AML-193 (cell line): ENCODE measurements around the gene CELSR1.
A peak's percentile ranks its signal among the peaks of the same experiment; 100 is the strongest.

Source experiments
- DNase-seq, 2 experiments: peaks; one replicate each; lab custom pipeline; 2025; lab: John Stamatoyannopoulos, UW

Gene CELSR1

DNA sequence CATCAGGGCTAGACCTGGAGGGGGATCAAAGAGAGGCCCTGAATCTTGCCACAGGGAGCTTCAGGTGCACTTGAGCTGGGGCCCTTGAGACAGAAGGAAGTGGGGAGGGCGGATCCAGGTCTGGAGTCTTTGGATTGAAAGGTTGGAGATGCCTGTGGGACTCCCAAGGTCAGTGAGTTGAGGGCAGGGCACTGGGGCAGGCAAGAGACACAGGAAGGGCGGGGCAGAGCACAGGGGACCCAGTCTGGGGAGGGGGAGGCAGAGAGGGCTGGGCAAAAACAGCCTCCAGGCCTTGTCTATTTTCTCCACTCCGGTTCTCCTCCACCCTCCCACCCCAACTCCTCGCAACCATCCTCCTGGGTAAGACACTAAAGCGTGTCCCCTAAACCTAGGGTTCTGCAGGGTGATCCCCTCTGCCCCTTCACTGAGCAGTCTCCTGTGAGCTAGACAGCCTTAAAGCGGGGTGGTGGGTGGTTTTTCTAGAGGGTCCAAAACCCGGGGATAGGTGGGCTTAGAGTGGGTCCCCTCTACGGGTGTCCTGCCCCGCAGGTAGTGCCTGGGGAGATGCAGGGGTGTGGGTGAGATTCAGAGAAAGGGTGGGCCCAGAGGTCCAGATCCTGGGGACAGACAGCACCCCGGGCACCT, 38.6 kb upstream of the CELSR1 start:
- no peak for DNase-seq

DNA sequence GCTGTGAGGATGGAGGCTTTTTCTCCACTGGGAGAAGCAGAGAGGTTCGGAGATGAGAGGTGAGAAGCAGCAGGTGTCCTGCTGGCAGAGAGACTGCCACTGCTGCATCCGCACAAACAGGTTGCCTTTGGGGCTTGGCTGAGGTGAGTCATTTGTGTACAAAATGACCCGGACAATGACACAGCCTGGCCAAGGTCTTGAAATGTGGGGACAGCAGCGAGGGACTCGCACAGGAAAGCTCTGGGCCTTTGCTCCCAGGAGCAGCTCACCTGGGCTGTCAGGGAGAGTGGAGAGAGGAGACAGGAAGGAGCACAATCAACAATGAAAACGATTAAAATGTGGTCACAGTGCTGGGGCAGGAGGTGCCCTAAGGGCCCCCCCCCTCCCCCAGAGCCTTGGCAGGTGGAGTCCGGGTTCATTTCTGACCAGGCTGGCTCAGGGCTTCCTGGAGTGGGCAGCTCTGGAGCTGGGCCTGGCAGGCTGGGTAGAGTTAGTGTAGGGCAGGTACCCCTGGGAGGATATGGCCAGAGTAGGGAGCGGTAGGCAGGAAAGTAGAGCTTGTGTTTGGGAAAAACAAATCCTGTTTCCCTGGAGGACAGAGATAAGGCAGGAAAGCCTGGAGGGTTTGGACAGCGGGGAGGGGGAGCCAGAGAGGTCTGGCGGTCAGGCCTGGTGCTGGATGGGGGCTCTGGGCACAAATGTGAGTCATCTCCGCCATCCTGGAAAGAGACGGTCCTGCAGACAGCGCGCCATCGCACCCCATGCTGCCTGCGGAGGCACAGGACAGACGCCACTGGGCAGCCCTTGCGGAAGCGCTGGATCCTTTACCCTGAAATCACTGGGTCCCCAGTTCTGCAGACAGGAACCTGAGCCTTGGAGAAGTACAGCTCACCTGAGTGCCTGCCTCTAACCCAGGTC, 37.8 kb upstream of the CELSR1 start:
- DNase-seq: no peak

DNA sequence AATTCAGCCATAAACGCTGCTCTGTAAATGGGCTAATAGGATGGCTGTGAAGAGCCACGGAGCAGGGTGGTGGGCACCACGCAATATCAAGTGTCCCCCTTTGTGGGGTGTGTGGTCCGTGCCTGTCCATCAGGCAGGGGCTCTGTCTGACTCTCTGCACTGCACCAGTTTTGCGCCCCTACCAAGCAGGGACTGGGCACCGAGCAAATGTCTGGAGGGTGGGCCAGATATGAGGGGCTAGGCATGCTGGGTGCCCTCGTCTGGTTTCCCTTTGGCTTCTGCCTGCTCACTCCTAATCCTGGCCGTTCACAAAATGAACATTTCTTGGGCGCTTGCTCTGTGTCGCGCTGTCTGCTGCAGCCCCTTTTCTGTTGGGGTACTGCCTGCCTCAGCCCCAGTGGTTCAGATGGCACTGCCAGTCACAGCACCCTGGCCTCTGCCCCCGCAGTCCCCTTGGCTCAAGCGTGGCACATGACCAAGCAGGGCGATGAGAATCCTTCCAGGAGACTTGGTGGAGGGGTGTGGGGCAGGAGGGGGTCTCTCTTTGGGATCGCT, 37.1 kb upstream of the CELSR1 start:
- DNase-seq: no peak

DNA sequence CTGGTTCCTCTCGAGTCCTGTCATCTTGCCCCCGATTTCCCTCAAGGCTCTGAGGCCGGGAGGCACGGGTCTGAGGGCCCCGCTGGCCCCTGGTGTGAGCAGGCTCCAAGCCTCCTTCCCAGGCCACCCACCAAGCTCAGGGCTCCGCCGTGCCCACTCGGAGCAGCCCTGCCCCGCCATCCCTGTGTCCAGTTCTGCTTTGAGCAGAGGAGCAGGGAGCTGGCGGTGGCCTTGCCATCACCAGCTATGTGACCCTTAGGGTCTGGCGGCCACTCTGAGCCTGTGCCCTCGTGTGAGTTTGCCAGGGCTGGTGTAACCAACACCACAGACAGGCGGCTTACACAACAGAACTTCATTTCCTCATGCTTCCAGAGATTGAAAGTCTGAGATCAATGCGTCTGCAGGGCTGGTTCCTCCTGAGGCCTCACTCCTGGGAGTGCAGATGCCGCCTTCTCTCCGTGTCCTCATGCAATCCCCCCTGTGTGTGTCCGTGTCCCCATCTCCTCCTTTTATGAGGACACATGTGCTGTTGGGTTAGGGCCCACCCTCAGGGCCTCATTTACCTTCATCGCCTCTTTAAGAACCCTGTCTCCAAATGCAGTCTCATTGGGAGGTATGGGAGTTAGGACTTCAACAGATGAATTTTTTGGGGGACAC, 36.5 kb upstream of the CELSR1 start:
- DNase-seq: peak; percentile 35 to 57

DNA sequence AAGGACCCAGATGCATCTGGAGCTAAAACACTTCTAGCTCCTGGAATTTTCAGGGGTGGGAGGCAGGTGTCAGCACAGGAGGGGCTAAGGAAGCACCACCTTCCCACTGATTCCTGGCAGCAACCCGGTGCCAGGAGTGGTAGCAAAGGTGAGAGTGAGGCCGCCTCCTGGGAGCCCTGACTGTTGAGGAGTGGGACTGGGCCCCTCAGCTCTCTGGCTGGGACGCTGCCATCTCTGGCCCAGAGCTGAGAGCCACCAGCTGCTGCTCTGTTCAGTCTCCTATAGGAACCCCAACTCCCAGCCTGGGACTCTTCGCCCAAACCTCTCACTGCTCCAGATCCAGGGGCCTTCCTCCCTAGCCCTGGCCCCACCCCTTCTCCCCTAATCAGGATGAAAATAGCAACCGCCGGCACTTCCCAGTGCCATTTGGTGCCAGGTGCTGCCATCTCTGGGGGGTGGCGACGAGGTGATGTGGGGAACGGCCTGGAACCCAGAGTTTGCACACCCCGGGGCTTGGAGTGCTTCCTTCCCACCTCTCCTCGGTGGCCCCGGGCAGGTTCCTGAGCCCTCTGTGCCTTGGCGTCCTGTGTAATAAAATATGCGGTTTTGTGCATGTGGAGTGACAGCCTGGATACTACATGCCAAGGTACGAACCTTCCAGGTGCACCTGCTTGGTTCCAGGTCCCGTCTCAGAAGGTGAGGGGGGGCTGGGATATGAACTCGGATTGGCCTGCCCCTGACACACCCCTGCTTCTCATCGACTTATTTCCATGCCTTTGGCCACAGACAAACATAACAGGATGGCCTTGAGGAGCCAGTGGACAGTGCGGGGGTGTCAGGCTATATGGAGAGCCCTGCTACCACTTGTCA, 35.7 kb upstream of the CELSR1 start:
- DNase-seq: no peak

DNA sequence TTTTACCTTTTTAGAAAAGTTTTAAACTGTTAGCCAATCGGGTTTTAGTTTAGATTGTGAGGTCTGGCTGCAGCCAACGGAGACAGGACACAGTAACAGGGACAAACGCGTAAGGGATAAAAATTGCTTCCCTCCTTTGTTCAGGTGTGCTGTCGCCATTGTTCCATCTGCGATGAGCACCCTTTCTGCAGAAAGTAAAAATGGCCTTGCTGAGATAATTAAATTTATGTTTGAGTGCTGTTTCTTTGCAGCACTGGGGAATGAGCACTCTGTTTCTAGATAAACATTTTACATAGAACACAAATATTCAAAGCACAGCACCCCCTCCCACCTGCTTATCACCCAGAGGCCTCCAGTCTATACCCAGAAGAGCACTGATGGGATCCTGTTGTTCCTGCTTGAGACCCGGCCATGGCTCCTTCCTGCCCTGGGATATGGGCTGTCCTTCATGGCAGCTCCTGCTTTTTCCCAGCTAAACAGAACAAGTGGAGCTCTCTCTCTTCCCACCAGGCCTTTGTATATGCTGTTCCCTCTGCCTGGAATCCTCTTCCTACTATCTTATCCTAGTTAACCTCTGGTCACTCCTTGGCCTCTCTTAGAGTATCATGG, 34.3 kb upstream of the CELSR1 start:
- no peak for DNase-seq

DNA sequence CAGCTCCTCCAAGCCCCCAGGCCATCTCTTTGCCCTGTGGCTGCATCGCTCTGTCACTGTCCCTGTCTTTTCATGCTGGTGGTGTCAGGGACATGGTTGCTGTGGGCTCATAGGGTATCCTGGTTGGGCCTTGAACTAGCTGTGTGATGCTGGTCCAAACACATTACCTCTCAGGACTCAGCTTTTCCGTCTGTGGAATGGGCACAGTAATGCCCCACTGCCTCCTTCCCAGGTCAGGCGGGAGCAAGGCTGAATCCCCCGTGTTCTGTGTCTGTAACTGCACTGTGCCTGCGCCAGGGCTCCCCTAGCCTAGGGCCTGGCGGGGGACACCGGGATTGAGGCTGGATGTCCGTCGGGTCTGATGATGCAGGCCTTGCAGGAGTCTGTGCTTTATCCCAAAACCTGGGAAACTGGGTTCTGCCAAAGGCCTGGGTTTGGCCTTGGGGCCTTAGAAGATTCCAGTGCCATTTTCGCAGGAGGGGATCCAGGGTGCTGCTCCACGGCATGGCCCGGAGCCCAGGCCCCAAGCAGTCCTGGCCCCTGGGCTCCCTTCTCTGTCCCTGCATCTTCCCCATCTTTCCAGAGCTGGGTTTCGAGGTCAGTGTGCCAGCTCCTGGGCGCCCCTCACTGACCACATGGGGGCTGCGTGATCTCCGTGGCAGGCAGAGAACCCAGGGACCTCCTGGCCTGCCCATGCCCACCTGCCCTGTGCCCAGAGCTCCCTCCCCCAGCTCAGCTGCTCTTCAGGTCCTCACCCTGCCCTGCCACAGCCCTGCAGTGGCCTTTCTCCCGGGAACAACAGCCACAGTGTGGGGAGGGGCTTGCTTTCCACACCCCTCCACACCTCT, 32.7 kb upstream of the CELSR1 start:
- no peak for DNase-seq

DNA sequence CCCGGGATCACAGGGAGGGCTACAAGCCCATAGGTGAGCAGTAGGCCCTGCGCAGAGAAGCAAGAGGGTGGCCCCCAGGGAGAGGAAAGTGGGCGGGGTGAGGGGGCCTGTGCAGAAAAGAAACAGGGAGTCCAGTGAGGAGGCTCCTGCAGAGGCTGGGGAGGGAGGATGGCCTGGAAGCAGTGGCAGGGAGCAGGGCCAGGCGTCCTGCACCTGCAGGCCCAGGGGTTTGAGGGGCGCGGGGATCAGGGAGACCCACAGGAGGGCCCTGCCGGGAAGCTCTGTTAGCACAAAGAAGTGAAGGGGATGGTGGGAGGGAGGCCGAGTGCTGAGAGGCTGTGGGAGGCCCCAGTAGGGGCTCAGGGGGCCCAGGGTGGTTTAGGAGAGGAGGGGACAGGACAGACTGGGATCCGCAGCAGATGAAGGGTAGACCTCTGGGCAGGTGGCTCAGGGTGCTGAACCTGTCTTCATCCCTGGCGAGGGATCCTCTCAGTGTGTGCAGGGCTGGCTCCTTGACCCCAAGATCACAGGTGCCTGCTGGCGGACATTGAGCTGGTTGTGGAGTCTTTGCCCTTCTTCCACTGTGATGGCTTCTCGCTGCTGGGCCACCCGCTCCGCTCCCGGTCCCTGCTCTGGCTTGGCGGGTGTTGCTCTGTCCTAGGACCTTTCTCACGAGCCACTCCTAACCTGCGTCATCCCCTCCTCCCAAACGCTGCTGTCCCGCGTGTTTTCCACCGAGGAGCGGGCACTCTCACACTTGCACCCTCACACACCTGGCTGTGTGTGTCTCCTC, 31.8 kb upstream of the CELSR1 start:
- no peak for DNase-seq

DNA sequence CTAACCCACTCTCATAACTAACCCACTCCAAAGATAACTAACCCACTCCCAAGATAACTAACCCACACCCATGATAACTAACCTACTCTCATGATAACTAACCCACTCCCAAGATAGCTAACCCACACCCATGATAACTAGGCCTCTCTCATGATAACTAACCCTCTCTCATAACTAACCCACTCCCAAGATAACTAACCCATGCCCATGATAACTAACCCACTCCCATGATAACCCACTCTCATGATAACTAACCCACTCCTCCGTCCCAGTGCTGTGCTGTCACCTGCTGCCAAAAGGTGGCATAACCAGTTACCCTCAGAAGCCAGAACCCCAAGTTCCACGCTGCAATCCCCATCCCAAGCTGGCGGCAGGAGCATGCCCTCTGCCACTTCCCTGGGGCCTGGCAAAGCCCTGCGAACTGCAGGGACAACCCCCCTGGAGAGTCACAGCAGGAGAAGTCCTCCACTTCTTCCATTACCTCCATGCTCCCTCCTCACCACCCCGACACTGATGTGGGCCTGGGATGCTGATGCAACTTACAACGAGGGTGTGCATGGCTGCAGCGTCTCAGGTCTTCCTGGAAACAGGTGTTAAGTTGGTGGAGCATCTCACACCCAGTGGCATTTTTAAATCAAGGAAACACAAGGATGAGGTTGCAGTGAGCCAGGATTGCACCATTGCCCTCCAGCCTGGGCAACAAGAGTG, 30.8 kb upstream of the CELSR1 start:
- DNase-seq: peak in 1 of 2 experiments; percentile 12

DNA sequence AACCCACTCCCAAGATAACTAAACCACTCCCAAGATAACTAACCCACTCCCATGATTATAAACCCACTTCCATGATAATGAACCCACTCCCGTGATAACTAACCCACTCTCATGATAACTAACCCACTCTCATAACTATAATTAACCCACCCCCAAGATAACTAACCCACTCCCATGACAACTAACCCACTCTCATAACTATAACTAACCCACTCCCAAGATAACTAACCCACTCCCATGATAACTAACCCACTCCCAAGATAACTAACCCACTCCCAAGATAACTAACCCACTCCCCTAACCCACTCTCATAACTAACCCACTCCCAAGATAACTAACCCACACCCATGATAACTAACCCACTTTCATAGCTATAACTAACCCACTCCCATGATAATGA, 30.1 kb upstream of the CELSR1 start:
- no peak for DNase-seq

DNA sequence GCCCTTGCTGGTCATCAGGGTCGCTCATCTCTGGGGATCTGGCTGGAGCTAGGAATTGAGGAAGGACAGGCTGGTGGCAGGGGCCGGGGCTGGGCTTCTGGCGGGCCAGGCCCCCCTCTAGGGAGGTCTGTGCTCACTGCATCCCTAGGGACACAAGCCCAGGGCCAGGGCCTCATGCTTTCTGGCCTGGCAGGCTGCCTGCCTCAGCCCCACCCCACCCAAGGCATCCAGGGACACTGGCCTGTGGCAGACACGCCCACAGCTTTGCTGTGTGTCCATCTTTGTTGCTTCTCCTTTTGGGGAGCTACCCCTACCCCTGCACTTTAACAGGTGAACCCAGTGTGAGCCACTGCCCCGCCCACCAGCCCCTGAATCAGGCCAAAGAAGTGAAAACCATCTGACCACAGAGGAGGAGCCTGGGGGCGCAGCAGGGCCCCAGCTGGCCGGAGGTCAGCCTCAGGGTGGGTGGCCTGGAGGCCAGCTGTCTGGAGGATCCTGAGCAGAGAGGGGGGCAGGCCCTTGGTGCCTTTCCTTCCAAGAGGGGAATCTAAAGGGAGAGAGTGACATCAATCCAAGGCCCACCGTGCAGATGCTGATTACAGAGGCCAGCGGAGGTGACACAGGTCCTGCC, 26.8 kb upstream of the CELSR1 start:
- no peak for DNase-seq

DNA sequence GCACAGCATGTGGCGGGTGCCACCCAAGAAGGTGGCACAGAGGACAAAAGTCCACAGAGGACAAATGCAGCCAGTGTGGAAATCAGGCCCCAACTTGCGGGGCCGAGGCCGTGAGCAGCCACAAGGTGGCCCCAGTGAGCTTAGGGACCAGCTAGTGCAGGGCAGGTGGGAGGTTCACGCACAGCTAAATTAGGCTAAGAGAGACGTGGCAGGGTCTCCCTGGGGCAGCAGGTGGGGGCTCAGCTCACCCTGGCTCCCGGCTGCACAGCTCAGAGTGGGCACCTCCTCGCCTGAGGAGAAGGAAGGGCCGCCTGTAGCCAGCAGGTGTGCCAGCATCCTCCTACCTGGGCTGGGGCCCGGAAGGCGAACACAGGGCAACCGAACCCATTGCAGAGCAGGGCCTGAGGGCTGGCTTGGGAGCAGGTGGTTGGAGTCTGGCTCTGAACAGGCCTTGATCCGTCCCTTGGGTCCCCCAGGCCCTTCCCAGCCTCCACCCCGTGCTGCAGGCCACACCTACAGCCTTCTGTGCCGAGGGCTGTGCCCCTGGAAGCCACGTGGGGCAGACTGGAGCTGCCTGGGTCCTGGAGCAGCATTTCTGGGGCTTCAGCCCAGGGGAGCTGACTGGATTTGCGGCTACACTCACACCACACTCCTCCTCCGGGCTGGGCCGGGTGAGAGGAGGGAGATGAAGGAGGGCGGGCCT, 26.1 kb upstream of the CELSR1 start:
- DNase-seq: peak; percentile 42 to 67

DNA sequence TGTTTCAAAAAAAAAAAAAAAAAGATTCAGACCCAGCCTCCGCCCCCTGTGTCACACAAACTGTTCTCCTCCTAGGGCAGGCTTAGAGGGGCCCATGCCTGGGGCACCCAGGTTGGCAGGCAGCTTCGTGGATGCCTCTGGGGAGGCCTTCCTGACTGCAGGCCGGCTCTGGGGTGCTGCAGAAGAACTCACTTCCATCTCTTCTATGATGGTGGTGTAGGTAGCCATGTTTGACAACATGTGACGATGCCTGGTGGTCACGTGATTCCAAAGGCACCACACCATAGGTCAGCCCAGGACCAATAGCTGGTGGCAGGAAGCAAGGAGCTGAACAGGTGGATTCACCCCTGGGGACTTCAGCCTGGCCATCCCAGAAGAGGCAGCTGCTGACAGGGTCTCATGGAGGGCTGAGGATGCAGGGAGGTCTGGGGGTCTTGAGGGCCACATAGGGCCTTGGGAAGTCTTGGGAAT, 24.1 kb upstream of the CELSR1 start:
- DNase-seq: peak; percentile 78 to 84

DNA sequence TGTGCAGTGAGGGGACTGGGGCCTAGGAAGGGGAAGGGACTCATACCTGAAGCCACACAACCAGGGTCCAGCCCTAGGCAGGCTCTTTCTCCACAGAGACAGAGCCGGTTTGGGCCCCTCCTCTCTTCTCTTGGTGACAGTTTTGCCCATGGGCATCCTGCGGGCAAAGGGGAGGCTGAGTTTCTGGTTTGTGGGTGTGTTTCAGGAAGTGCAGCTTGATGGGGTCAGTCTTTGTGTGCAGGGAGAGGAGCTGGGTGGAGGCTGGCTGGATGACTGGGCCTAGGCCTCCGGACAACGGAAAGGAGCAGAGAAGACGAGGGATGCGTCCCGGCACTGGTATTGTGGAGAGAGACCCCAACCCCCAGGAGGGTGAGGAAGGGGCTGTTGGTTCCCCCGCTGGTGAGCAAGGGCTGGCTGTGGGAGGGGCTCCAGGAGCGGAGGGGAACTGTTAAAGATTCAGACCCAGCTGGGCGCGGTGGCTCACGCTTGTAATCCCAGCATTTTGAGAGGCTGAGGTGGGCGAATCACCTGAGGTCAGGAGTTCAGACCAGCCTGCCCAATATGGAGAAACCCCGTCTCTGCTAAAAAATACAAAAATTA, 23.4 kb upstream of the CELSR1 start:
- DNase-seq: peak; percentile 86

DNA sequence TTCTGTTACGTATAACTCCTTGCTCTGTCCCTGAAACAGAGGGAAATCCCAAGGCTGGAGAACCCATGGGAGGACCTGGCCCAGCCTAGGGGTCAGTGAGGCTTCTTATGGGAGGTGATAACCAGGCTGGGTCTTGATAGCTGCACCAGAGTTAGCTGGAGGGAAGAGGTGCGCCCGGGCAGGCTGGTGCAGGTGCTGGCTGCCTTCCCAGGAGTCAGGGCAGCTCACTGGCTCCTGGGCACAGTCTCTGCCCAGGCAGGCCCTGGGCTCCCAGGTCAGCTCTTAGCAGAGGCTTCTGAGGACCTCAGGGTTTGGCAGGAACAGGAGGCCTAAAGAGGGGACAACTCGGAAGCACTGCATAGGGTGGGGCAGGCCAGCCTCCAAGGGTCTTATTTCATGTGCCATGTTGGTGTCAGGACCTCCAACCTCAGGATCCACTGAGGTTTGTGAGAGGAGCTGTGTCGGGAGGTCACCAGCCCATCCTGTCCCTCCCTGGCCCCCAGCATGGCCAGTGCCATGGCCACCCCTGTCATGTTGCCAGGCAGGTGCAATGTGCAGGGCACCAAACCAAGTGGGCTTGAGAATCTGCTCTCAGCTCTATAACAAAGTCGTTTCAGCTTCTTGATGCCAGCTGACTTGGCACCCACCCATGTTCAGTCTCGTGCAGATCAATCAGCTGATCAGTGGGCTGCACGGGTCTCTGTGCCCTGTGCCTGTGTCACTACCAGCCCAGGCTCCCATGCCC, 20.5 kb upstream of the CELSR1 start:
- no peak for DNase-seq

DNA sequence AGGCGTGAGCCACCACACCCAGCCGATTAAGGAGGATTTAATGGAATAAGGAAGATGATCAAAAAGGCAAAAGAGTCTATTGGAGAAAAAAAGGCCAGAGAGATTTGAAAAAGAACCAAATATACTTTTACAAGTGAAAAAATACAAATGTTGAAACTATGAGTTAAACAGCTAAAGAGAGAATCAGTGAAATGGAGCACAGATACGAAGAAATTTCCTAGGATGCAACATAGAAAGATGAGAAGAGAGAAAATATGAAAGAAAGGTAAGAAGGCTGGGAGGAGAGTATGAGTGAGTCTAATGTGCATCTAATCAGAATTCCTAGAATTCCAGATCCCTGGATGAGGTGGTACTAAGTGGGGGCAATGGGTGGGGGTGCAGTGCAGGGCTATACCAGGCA, 19.4 kb upstream of the CELSR1 start:
- DNase-seq: no peak
